ENCODE results near the gene EPSTI1.

Gene EPSTI1

DNA sequence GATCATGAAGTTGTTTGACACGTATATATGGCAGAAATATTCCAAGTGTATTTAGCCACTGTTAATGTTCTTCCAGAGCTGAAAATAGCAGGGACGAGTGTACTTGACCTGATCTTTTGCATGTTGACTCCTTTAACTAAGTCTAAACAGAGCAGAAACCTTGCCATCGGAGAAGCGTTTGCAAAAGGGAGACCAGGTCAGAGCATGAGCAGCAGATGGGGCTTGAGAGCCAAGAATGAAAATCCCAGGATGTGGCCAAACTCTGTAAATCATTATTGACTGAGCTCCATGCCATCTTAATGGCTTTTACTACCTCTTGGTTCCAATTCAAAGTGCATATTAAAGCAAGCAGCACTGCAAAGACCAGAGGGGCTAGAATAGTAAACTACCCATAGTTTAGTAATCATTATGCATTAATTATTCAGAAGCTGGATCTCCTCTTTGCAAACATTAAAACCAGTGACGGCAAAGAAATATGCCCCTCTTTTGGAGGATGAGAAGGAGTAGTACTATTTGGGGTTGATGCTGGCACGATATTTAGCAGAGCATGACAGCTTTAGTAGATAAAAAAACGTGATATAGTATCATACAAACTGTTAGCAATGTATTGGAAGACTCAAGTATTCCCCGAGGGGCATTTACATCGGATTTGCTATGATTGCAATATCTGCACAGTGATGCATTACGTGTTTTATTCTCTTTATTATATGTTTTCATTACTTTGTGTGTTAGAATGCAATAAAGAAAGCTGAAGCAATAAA, 154.9 kb downstream of the EPSTI1 start:
- Histone ChIP-seq H3K27me3 (ENCODE audit: insufficient read depth, low read length) (no peaks in the 10 kb centered on the region), H3F3A (ENCODE audit: insufficient read depth, low read length) (no peaks in the 10 kb centered on the region), H2AFZ (ENCODE audit: low read length) (no peak overlapping the region), H3K79me2 (ENCODE audit: insufficient read depth, low read length) (no peaks in the 10 kb centered on the region), H3K4me2 (ENCODE audit: low read length) (no peak overlapping the region), H3K36me3 (ENCODE audit: insufficient read depth, low read length) (no peaks in the 10 kb centered on the region), H3K9ac (ENCODE audit: low read length) (no peak overlapping the region), H4K20me1 (ENCODE audit: insufficient read depth, low read length) (no peaks in the 10 kb centered on the region), H3K4me1 (ENCODE audit: insufficient read depth, low read length, severe bottlenecking) (no peaks in the 10 kb centered on the region), H3K9me3 (ENCODE audit: low read length) (no peaks in the 10 kb centered on the region), H3K4me3 (ENCODE audit: low read depth, low read length, poor library complexity, severe bottlenecking) (no peak overlapping the region), H3K9me2 (ENCODE audit: low read depth, low read length) (no peaks in the 10 kb centered on the region), H3K27ac (ENCODE audit: low read depth, low read length, poor library complexity, severe bottlenecking) (no peak overlapping the region)
- TF ChIP-seq, protein P1, sequence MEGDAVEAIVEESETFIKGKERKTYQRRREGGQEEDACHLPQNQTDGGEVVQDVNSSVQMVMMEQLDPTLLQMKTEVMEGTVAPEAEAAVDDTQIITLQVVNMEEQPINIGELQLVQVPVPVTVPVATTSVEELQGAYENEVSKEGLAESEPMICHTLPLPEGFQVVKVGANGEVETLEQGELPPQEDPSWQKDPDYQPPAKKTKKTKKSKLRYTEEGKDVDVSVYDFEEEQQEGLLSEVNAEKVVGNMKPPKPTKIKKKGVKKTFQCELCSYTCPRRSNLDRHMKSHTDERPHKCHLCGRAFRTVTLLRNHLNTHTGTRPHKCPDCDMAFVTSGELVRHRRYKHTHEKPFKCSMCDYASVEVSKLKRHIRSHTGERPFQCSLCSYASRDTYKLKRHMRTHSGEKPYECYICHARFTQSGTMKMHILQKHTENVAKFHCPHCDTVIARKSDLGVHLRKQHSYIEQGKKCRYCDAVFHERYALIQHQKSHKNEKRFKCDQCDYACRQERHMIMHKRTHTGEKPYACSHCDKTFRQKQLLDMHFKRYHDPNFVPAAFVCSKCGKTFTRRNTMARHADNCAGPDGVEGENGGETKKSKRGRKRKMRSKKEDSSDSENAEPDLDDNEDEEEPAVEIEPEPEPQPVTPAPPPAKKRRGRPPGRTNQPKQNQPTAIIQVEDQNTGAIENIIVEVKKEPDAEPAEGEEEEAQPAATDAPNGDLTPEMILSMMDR (IDR thresholded peaks at IDR 0.05; ENCODE audit: low read length): no peak
- TF ChIP-seq EZH2 (IDR thresholded peaks at IDR 0.05; ENCODE audit: borderline replicate concordance, low read length): no peak
